K562 (cell line): ENCODE data around the gene RNH1. TPM values are rescaled to one million over a fixed set of nuclear protein-coding genes. Genes with fewer than 3 reads are reported as not detected.

Source experiments
- CREB1 ChIP-seq, 2 experiments: sonication (generic) in 1 of 2; formaldehyde crosslinking in 1 of 2; IDR thresholded peaks; 2 replicates each; pipeline versions ENCODE4 v1.6.1 to v1.8.0; 2012 to 2022; ENCODE audit warnings: inconsistent platforms in 1 of 2, mild to moderate bottlenecking in 1 of 2, missing genetic modification reagents in 1 of 2, moderate library complexity in 1 of 2
- THRAP3 ChIP-seq: fragments of 450-650 bp; IDR thresholded peaks from 2 replicates; pipeline ENCODE4 v1.6.1; 2016; ENCODE audit warnings: mild to moderate bottlenecking, inconsistent platforms, borderline replicate concordance
- ZBTB40 ChIP-seq, 2 experiments: fragments of 450-650 bp in 1 of 2; sonication (generic) in 1 of 2; formaldehyde crosslinking in 1 of 2; IDR thresholded peaks; 2 replicates each; pipeline versions ENCODE4 v1.7.1 to v1.9.0; 2016 to 2022; ENCODE audit warnings: inconsistent platforms in 1 of 2, mild to moderate bottlenecking in 1 of 2, missing genetic modification reagents in 1 of 2
- ZNF3 ChIP-seq: fragments of 250-450 bp; sonication (Bioruptor Pico); IDR thresholded peaks from 2 replicates; pipeline ENCODE4 v1.5.0; 2021; ENCODE audit warnings: mild to moderate bottlenecking, moderate library complexity
- polyA plus RNA-seq, 8 experiments: library from polyadenylated mRNA; depleted of rRNA in 4 of 8; stranded (reverse) in 5 of 8; unstranded in 3 of 8; fragments of >200 nt; fragmentation: Nextera tagmentation in 2 of 8; fragmentation: Illumina TruSeq in 1 of 8; extraction: Ambion mirVana in 2 of 8; extraction: Trizol in 1 of 8; gene quantifications; 2 replicates each; pipeline versions ENCODE4 v1.2.1 to v1.2.3, GENCODE V29; 2011 to 2014; ENCODE audit warnings: inconsistent platforms in 1 of 8, missing spikeins in 1 of 8
- total RNA-seq, 7 experiments: library from RNA; depleted of rRNA in 6 of 7; stranded (reverse); fragments of >200 nt in 6 of 7; fragmentation: Illumina TruSeq in 2 of 7; extraction: Trizol in 2 of 7; gene quantifications; 2 replicates each; pipeline versions ENCODE4 v1.2.1 to v1.2.3, GENCODE V29; 2011 to 2021; ENCODE audit warnings: low replicate concordance in 1 of 7
- TF ChIP-seq, protein P1 (sequence below): fragments of 450-650 bp; IDR thresholded peaks from 2 replicates; pipeline ENCODE4 v1.6.1; 2016; ENCODE audit warnings: low read depth

The RNH1 gene
- total and polyA plus RNA-seq, 9 of the 15 experiments (the other 6 are each of a cell fraction or from before 2014, with no cell fraction given), result 2.5 to 160 (median 44.3) TPM

DNA sequence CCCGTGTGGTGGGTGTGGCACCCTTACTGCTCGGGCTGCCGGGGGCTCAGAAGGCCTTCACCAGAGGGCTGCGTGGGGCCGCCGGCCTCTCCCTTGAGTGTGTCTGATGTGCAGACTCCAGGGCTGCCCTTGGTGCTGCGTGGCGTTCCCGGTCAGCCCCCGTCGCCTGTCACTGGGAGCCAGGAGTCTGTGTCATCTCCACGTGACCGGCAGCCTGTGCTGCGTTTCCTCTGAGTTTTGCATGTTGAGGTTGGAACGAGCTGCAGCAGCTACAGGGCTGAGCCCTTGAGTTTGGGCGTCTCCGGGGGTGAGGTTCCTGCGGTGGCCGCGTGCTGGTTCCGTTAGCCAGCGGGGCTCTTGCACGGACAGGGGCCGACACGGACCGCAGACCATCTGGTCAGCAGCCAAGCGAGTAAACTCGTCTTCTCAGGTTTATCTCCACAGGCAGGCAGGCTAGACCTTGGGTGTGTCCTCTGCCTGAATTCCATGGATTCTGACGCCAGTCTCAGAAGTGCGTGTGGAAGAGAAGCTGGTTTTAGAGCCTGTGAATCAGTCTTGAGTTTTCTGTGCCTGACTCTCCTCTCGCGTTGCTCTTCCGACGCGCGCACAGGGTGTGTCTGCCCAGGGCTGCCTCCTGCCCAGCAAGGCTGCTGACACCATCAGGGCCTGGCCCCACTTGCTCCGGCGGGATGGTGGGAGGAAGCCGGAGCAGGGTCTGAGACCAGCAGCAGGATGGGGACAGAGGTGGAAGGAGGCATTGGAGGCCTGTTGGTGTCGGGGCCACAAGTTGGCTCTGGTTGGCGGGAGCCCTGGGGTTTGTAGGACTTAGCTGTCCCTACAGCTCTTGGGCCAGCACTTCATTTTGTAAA is 46.5 kb downstream of the RNH1 start (continued):
- TF ChIP-seq CREB1 (IDR thresholded peaks at IDR 0.05) (peak; percentile 63), CREB1 (CRISPR knock-in tag; IDR thresholded peaks at IDR 0.05) (peak; percentile 77; the same call in 1 of the 2 replicates), ZNF3 (no peak), ZBTB40 (IDR thresholded peaks at IDR 0.05) (no peak), ZBTB40 (CRISPR knock-in tag; IDR thresholded peaks at IDR 0.05) (no peak), THRAP3 (no peak)
- TF ChIP-seq, protein P1, sequence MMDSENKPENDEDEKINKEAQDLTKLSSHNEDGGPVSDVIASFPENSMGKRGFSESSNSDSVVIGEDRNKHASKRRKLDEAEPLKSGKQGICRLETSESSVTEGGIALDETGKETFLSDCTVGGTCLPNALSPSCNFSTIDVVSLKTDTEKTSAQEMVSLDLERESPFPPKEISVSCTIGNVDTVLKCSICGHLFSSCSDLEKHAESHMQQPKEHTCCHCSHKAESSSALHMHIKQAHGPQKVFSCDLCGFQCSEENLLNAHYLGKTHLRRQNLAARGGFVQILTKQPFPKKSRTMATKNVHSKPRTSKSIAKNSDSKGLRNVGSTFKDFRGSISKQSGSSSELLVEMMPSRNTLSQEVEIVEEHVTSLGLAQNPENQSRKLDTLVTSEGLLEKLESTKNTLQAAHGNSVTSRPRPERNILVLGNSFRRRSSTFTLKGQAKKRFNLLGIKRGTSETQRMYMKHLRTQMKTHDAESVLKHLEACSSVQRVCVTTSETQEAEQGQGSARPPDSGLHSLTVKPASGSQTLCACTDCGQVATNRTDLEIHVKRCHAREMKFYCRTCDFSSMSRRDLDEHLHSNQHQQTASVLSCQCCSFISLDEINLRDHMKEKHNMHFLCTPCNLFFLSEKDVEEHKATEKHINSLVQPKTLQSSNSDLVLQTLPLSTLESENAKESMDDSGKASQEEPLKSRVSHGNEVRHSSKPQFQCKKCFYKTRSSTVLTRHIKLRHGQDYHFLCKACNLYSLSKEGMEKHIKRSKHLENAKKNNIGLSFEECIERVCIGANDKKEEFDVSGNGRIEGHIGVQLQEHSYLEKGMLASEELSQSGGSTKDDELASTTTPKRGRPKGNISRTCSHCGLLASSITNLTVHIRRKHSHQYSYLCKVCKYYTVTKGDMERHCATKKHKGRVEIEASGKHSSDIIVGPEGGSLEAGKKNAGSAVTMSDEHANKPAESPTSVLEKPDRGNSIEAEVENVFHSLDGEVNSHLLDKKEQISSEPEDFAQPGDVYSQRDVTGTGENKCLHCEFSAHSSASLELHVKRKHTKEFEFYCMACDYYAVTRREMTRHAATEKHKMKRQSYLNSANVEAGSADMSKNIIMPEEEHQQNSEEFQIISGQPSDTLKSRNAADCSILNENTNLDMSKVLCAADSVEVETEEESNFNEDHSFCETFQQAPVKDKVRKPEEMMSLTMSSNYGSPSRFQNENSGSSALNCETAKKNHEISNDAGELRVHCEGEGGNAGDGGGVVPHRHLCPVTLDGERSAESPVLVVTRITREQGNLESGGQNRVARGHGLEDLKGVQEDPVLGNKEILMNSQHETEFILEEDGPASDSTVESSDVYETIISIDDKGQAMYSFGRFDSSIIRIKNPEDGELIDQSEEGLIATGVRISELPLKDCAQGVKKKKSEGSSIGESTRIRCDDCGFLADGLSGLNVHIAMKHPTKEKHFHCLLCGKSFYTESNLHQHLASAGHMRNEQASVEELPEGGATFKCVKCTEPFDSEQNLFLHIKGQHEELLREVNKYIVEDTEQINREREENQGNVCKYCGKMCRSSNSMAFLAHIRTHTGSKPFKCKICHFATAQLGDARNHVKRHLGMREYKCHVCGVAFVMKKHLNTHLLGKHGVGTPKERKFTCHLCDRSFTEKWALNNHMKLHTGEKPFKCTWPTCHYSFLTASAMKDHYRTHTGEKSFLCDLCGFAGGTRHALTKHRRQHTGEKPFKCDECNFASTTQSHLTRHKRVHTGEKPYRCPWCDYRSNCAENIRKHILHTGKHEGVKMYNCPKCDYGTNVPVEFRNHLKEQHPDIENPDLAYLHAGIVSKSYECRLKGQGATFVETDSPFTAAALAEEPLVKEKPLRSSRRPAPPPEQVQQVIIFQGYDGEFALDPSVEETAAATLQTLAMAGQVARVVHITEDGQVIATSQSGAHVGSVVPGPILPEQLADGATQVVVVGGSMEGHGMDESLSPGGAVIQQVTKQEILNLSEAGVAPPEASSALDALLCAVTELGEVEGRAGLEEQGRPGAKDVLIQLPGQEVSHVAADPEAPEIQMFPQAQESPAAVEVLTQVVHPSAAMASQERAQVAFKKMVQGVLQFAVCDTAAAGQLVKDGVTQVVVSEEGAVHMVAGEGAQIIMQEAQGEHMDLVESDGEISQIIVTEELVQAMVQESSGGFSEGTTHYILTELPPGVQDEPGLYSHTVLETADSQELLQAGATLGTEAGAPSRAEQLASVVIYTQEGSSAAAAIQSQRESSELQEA, result peak; percentile 53
